BLaER1 (cell line): ENCODE data around the gene SLC38A8.

Experiments used
- H3K27ac ChIP-seq: shearing (Covaris generic); formaldehyde crosslinking; 2 replicates; pipeline ENCODE4 v1.8.1; 2022
- H3K27me3 ChIP-seq: shearing (Covaris generic); formaldehyde crosslinking; 2 replicates; pipeline ENCODE4 v1.8.1; 2022
- H3K36me3 ChIP-seq: shearing (Covaris generic); formaldehyde crosslinking; 2 replicates; pipeline ENCODE4 v1.8.1; 2022
- H3K4me1 ChIP-seq: shearing (Covaris generic); formaldehyde crosslinking; 2 replicates; pipeline ENCODE4 v1.8.1; 2022
- H3K4me2 ChIP-seq: shearing (Covaris generic); formaldehyde crosslinking; 2 replicates; pipeline ENCODE4 v1.8.1; 2022
- H3K4me3 ChIP-seq: shearing (Covaris generic); formaldehyde crosslinking; 2 replicates; pipeline ENCODE4 v1.8.1; 2022
- H3K9ac ChIP-seq: shearing (Covaris generic); formaldehyde crosslinking; 2 replicates; pipeline ENCODE4 v1.8.1; 2022
- H3K9me3 ChIP-seq: shearing (Covaris generic); formaldehyde crosslinking; 2 replicates; pipeline ENCODE4 v1.8.1; 2022
- H4K20me1 ChIP-seq: shearing (Covaris generic); formaldehyde crosslinking; 2 replicates; pipeline ENCODE4 v1.8.1; 2022
- Cebpa-rat ChIP-seq: shearing (Covaris generic); IDR thresholded peaks from 2 replicates; pipeline ENCODE4 v1.8.1; 2022

Gene SLC38A8

DNA sequence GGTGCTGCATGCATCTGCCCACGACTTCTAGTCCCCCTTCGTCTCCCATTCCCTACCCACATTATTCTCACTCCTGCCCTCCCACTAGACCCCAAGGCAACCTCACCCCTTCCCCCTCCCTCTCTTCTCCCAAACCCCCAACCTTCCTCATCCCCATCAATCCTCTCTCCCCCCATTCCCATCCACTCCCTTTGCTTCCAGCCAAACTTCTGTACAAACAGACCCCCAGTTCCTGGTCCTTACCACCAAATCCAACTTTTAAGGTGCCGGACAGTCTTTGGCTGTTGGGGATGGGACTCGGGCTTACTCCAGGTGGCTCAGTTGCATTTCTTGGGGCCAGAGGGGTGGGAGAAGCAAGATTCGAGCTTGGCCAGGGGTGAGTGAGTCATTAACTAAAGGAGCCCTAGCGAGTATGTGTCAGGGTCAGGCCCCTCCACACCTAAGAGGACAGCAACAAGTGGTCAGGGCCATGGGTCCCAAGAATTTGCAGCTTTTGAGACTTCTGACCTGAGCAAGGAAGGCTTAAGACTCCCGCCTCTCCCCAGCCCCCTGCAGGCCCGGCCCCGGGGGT lies at the start of gene SLC38A8:
TSS of gene SLC38A8 (minus strand) at position 488 of the 571 bp plus-strand sequence. CDS start 638 bp downstream, outside the sequence.
- Histone ChIP-seq H3K36me3 (no peaks in the 10 kb centered on the region; the same call in 1 of the 2 replicates), H3K9me3 (no peaks in the 10 kb centered on the region), H3K4me2 (peak within 1 kb of the TSS; percentile 48), H4K20me1 (peaks cover 17% of the 10 kb centered on the region; the same call in 1 of the 2 replicates), H3K27ac (no peak within 1 kb of the TSS), H3K9ac (no peak within 1 kb of the TSS), H3K4me1 (peaks cover 21% of the 10 kb centered on the region), H3K4me3 (no peak within 1 kb of the TSS), H3K27me3 (no peaks in the 10 kb centered on the region)
- no peak for TF ChIP-seq Cebpa-rat

DNA sequence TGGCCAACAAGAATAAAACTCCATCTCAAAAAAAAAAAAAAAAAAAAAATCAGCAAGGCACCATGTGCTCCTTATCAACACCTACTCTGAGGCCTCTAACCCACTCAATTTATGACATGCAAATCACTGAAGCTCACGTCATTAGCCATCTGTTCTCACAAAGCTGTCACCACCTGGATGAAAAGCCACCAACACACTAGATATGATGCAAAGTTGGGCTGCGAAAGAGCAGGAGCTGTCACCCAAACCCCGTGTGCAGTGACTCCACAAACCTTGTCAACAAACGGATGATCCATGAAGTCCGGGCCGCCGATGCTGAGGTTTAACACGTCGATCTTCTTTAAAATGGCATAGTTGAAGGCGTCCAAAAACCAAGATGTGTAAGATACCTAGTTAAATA lies 48.9 kb upstream of the SLC38A8 start:
- no peaks in the 10 kb centered on the region for H3K9me3 ChIP-seq
- no peak overlapping the region for H3K4me2 ChIP-seq
- no peak for TF ChIP-seq Cebpa-rat
- no peak overlapping the region for H3K4me3 ChIP-seq
- H3K4me1 ChIP-seq = peaks cover 50% of the 10 kb centered on the region
- no peak overlapping the region for H3K9ac ChIP-seq
- H3K27me3 ChIP-seq = no peaks in the 10 kb centered on the region
- H4K20me1 ChIP-seq = peaks cover 100% of the 10 kb centered on the region
- H3K27ac ChIP-seq = no peak overlapping the region
- peaks cover 76% of the 10 kb centered on the region for H3K36me3 ChIP-seq

GRCh38 chr16:84090211-84090610 lies 47.6 kb upstream of the SLC38A8 start:
- Histone ChIP-seq H3K4me1 (peaks cover 63% of the 10 kb centered on the region), H3K9ac (no peak overlapping the region), H3K27me3 (no peaks in the 10 kb centered on the region), H4K20me1 (peaks cover 93% of the 10 kb centered on the region), H3K36me3 (peaks cover 69% of the 10 kb centered on the region), H3K4me3 (no peak overlapping the region), H3K9me3 (no peaks in the 10 kb centered on the region), H3K27ac (no peak overlapping the region), H3K4me2 (peak overlapping the region; percentile 90)
- no peak for TF ChIP-seq Cebpa-rat

DNA sequence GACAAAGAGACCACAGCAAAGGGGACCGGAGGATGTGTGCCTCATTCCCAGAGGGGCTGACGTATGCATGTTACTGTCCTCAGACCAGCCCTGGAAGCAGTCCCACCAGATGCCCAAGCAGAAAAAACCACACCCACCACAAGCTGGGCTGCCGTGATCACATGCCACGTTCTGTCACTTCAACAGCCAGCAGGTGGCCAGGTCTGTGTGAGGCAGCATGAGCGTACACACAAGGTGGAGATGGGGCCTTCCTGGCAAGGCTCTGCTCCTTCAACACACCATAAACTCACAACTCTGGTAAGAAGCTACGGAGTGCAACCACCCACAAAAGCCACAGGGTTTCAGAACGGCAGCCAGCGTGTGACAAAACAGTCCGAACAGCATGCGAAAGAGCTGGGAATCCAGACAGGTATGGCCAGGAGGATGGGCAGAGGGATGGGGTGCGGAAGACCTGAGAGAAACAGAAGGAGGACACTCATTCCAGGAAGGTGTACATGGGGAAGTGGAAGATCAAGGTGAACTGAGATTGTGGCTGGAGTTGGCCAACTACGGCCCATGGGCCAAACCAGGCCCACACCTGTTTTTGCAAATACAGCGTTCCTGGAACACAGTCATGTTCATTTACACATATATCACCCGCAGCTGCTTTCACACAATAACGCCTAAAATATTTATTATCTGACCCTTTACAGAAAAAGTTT lies 46.2 kb upstream of the SLC38A8 start:
- Histone ChIP-seq H3K4me1 (peaks cover 76% of the 10 kb centered on the region), H3K4me2 (peak overlapping the region; percentile 90), H3K9me3 (no peaks in the 10 kb centered on the region), H3K9ac (no peak overlapping the region), H3K27ac (no peak overlapping the region), H4K20me1 (peaks cover 88% of the 10 kb centered on the region), H3K4me3 (no peak overlapping the region), H3K36me3 (peaks cover 67% of the 10 kb centered on the region), H3K27me3 (no peaks in the 10 kb centered on the region)
- TF ChIP-seq Cebpa-rat = no peak

GRCh38 chr16:84087466-84088151 lies 45.0 kb upstream of the SLC38A8 start:
- Histone ChIP-seq H3K27me3 (no peaks in the 10 kb centered on the region), H3K4me1 (peaks cover 84% of the 10 kb centered on the region), H3K4me3 (no peak overlapping the region), H3K9me3 (no peaks in the 10 kb centered on the region), H3K9ac (0 out of 2 replicates have a peak overlapping the region, but pooled peaks have one; percentile 23), H4K20me1 (peaks cover 75% of the 10 kb centered on the region), H3K4me2 (peak overlapping the region; percentile 90), H3K27ac (no peak overlapping the region), H3K36me3 (peaks cover 64% of the 10 kb centered on the region)
- no peak for TF ChIP-seq Cebpa-rat

- TF ChIP-seq Cebpa-rat = no peak
- H3K9me3 ChIP-seq = no peaks in the 10 kb centered on the region
- peaks cover 85% of the 10 kb centered on the region for H3K4me1 ChIP-seq
- H3K27ac ChIP-seq = no peak overlapping the region
- H3K36me3 ChIP-seq = peaks cover 64% of the 10 kb centered on the region
- peaks cover 72% of the 10 kb centered on the region for H4K20me1 ChIP-seq
- no peaks in the 10 kb centered on the region for H3K27me3 ChIP-seq
- H3K9ac ChIP-seq = no peak overlapping the region
- peak overlapping the region; percentile 49; the same call in 1 of the 2 replicates for H3K4me3 ChIP-seq
- peak overlapping the region; percentile 90 for H3K4me2 ChIP-seq
Observed at GRCh38 chr16:84087001-84087400, 44.4 kb upstream of the SLC38A8 start.

- Histone ChIP-seq H3K9ac (peak overlapping the region; percentile 39), H3K36me3 (peaks cover 64% of the 10 kb centered on the region), H3K4me2 (peak overlapping the region; percentile 90), H3K4me1 (peaks cover 83% of the 10 kb centered on the region), H3K27me3 (no peaks in the 10 kb centered on the region), H3K27ac (peak overlapping the region; percentile 54), H3K4me3 (peak overlapping the region; percentile 49), H4K20me1 (peaks cover 71% of the 10 kb centered on the region), H3K9me3 (no peaks in the 10 kb centered on the region)
- no peak for TF ChIP-seq Cebpa-rat
Observed at GRCh38 chr16:84086341-84086740, 43.7 kb upstream of the SLC38A8 start.

DNA sequence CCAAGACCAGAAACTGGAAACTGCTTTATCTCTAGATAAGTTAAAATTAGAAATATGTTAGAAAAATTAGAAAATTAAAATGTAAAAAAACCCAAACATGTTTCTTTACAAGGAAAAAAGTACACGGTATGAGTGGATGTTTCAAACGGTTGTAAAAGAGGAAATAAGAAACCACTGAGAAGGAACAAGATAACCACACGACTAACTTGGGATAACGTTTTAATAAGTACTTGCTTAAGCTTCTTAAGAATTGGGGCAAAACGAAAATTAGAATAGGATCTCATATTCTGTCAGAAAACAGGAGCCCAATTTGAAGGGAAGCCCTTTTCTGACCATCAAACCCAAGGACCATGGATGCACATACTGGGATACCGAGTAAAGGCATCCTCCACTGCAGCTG lies 43.2 kb upstream of the SLC38A8 start:
- Histone ChIP-seq H3K27ac (peak overlapping the region; percentile 54), H4K20me1 (peaks cover 70% of the 10 kb centered on the region), H3K9ac (peak overlapping the region; percentile 39; the same call in 1 of the 2 replicates), H3K27me3 (no peaks in the 10 kb centered on the region), H3K9me3 (no peaks in the 10 kb centered on the region), H3K36me3 (peaks cover 64% of the 10 kb centered on the region), H3K4me1 (peaks cover 79% of the 10 kb centered on the region), H3K4me3 (peak overlapping the region; percentile 49), H3K4me2 (peak overlapping the region; percentile 90)
- no peak for TF ChIP-seq Cebpa-rat

GRCh38 chr16:84085271-84085667 lies 42.7 kb upstream of the SLC38A8 start:
- H3K9ac ChIP-seq = no peak overlapping the region
- no peaks in the 10 kb centered on the region for H3K27me3 ChIP-seq
- H3K4me2 ChIP-seq = peak overlapping the region; percentile 90
- no peak for TF ChIP-seq Cebpa-rat
- peak overlapping the region; percentile 49; the same call in 1 of the 2 replicates for H3K4me3 ChIP-seq
- peaks cover 79% of the 10 kb centered on the region for H3K4me1 ChIP-seq
- H3K36me3 ChIP-seq = peaks cover 67% of the 10 kb centered on the region
- H4K20me1 ChIP-seq = peaks cover 70% of the 10 kb centered on the region
- H3K9me3 ChIP-seq = no peaks in the 10 kb centered on the region
- H3K27ac ChIP-seq = peak overlapping the region; percentile 23; the same call in 1 of the 2 replicates
